Hematopoietic multipotent progenitor cell treated with erythropoietin and hydrocortisone succinate and interleukin-3 and kit ligand, for 15 days (in vitro differentiated cells): Measurements from ENCODE around the gene TTYH1.

Experiments
- DNase-seq: peaks from one replicate; pipeline ENCODE4 v3.0.0-alpha.2; 2015; ENCODE audit warnings: low spot score

TTYH1 gene

DNA sequence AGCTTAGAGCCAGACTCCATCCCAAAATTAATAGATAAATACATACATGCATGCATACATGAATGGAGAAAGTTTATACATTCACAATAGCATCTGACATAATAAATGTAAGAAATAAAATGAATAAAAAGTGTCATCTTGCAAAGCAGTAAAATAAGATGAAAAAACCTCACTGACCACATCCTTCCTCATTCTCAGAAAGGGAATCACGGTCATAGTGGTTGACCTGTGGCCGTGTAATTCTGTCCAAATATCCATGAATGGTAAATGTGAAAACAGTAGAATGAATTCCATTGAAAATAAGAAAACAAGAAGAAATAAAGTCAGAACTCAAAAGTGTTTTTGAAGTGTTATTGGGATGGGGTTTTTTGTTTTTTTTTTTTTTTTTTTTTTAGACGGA lies 67.6 kb downstream of the TTYH1 start:
- no peak for DNase-seq

DNA sequence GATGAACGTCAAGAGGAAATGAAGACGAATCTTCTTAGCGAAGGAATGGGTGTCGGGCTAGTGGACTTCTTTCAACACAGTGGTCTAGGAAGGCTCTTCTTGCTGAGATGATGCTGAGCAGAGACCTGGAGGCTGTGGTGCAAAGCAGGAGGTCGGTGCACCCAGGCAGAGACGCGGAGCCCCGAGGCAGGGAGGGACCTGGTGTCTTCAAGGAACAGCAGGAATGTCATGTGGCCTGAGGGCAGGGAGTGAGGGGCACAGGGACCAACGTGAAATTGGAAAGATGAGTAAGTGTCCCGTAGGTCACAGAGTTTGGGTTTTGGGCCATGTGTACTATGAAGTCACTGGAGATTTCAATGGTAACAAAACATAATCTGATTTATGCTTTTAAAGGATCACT lies 69.2 kb downstream of the TTYH1 start:
- no peak for DNase-seq

DNA sequence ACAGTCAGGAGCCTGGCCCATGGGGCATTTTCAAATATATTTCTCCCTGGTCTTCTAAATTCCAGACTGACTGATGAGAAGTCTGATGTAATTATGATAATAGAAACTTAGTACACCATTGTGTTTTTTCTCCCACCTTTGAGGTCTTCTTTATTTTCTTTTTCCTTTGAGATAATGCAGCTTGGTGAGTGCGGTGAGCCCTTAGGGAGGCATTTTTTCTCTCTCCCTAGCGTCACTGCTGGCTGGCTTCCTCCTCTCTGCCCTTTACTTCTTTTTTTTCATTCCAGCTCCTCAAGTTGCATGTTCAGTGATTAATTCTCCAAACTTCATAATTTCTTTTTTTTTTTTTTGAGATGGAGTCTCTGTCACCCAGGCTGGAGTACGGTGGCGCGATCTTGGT lies 70.6 kb downstream of the TTYH1 start:
- DNase-seq, result no peak
